GM12892 (cell line): ENCODE data around the gene MYEOV.

Source experiments
- DNase-seq: peaks from one replicate; pipeline ENCODE4 v3.0.0; 2011; ENCODE audit not compliant: insufficient read length
- FAIRE-seq: peaks from 2 replicates; lab custom pipeline; 2011; peaks lifted over from hg19 to GRCh38; lab: Jason Lieb, UNC
- POLR2A ChIP-seq: IDR thresholded peaks from 2 replicates; pipeline ENCODE4 v1.6.1; 2011; ENCODE audit warnings: low read depth, low read length, control low read depth
- POLR2AphosphoS5 ChIP-seq: IDR thresholded peaks from 2 replicates; pipeline ENCODE4 v1.6.1; 2011; ENCODE audit warnings: low read depth, low read length, control low read depth
- TAF1 ChIP-seq: IDR thresholded peaks from 2 replicates; pipeline ENCODE4 v1.6.1; 2011; ENCODE audit warnings: low read depth, mild to moderate bottlenecking, control low read depth, low read length, borderline replicate concordance

The MYEOV gene

DNA sequence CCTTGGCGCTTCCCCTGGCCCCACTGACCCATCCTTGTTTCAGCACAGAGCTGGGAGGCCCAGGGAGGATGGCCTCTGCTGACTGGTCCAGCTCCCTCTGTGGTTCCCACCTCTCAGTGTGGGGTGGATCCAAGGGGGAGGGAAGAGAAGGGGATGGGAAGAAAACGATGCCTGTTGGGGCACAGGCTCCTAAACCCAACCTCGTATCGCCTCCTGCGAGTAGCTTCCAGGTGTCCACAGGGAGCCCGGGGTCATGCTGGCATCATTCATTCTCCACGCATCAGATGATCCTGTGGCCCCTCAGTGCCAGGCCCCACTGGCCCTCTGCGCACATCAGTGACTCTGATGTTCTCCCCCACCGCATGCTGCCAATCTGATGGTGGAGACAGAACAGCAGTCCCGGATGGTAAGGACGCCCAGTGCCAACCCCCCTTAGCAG, 5.1 kb downstream of the MYEOV start:
- TF ChIP-seq TAF1 = no peak
- no peak for TF ChIP-seq POLR2A
- DNase-seq (no peak), FAIRE-seq (no peak)

GRCh38 chr11:69299572-69299971, 5.6 kb downstream of the MYEOV start:
- TF ChIP-seq TAF1 = no peak
- TF ChIP-seq POLR2A = no peak
- TF ChIP-seq POLR2AphosphoS5 = no peak
- no peak for DNase-seq
- FAIRE-seq = no peak

GRCh38 chr11:69300120-69301060, 6.4 kb downstream of the MYEOV start:
- TF ChIP-seq POLR2AphosphoS5 = no peak
- no peak for TF ChIP-seq POLR2A
- no peak for TF ChIP-seq TAF1
- FAIRE-seq = no peak
- no peak for DNase-seq

DNA sequence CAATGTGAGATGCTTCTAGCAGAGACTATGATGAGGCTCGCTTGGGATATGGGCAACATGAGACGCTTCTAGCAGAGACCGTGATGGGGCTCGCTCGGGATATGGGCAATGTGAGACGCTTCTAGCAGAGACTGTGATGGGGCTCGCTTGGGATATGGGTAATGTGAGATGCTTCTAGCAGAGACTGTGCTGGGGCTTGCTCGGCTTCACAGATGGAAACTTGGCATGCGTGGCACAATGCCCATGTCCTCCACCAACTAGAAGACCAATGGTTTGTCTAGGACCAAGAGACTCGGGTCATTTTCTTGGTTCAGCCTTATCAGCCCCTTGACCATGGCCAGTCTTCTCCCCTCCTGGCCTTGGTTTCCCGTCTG, 7.1 kb downstream of the MYEOV start:
- FAIRE-seq (no peak), DNase-seq (no peak)
- no peak for TF ChIP-seq POLR2A
- no peak for TF ChIP-seq TAF1
- TF ChIP-seq POLR2AphosphoS5 = no peak

DNA sequence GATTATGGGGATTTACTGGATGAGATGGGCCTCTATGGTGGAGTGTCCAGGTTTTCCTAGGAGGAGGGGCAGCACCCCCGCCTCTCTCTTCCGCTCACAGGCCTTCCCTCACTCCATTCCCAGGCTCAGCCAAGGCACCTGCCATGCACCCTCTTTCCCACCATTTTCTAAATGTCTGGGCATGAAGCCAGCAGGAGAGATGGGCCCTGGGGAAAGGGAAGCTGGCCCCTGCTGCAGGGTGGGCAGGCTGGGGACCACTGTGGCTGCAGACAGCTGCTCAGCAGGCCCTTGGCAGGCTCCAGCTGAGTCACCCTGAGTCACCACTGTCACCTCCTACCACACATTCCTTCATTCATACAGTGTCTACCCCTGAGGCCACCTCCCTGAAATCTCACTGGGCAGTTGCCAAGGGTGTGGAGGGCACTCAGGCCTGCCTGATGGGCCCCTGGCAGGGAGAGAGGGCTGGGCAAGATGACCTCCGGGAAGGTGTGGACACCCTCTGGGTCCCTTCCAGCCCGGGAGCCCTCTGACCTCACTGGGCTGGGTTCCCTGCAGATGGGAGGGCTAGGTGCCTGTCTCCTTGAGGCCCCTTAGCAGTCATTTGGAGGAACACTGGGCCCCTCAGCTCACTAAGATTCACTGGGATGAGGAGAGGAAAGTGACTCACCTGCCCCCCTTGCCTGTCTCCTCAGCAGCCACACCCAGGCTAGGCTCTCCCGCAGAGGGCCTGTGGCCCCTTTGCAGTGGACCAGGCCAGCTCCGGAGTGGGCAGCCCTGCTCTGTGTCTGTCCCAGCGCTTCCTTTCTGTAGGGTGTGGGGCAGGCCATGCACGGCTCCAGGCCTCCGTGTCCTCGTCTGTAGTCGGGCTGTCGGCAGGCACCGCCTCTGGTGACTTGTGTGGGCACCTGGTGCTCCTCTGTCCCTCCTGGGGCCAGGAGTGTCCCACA, 7.8 kb downstream of the MYEOV start:
- FAIRE-seq = no peak
- TF ChIP-seq POLR2A = no peak
- no peak for TF ChIP-seq TAF1
- DNase-seq = no peak

GRCh38 chr11:69302447-69303020, 8.6 kb downstream of the MYEOV start:
- TF ChIP-seq POLR2A (no peak), POLR2AphosphoS5 (no peak), TAF1 (no peak)
- FAIRE-seq = no peak
- DNase-seq = no peak

DNA sequence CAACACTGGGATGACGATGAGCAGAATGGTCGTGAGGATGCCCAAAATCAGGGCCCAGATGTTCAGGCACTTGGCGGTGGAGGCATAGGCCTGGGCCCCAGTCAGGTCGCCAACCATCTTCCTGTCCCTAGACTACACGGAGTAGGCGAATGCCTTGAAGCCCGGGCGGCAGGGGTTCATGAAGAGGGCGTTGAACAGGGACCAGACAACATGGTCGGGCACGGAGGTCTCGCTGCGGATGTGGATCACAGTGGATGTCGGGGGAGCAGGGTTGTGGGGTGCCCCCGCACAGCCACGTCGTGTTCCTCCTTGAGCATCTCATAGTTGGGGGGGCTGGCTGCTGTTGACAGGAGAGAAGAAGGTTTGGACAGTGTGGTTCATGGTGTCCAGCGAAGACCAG, 9.5 kb downstream of the MYEOV start:
- TF ChIP-seq TAF1 (no peak), POLR2AphosphoS5 (no peak), POLR2A (no peak)
- DNase-seq (no peak), FAIRE-seq (no peak)

GRCh38 chr11:69304258-69304657, 10.3 kb downstream of the MYEOV start:
- FAIRE-seq = no peak

GRCh38 chr11:69304686-69305085, 10.7 kb downstream of the MYEOV start:
- DNase-seq (no peak), FAIRE-seq (no peak)
- TF ChIP-seq TAF1 (no peak), POLR2AphosphoS5 (no peak), POLR2A (no peak)

More at GRCh38 chr11:69304258-69304657, 10.3 kb downstream of the MYEOV start:
- TF ChIP-seq POLR2AphosphoS5 (no peak), TAF1 (no peak), POLR2A (no peak)
- DNase-seq = no peak

DNA sequence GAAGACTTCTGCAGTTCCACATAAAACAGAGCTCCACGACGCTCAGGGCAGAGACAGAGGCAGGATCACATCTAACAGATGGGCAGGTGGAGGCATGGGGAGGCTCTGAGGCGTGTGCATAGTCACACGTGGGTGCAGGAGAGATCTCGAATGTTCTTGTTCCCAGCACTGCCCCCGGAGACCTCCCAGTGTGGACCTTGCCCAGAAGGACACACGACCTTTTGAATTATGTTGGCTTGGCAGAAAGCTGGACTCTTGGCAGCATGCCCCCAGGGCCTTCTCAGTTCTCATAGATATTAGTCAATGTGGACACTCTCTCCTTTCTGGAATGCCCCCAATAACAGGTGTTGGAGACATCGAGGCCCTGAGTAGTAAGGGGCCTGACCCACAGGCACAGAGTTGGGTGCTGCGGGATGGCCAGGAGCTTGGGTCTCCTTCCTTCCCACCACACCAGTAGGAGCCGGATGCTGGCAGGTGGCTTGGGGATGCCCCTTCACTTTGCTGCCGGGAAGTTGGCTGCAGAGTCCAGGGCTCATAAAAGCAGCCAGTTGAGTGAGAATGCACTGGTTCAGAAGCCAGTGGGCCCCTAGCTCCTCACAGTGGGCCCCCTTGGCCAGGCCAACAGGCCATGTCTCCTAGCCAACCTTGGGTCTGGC, 12.1 kb downstream of the MYEOV start:
- FAIRE-seq = no peak
- DNase-seq = no peak
- TF ChIP-seq POLR2AphosphoS5 = no peak
- no peak for TF ChIP-seq TAF1
- TF ChIP-seq POLR2A = no peak

GRCh38 chr11:69306821-69307220, 12.9 kb downstream of the MYEOV start:
- DNase-seq = no peak

More at GRCh38 chr11:69306821-69307220, 12.9 kb downstream of the MYEOV start:
- no peak for FAIRE-seq
- TF ChIP-seq POLR2AphosphoS5 (no peak), POLR2A (no peak), TAF1 (no peak)
